Measurements from ENCODE around the gene PELI2.

- TF ChIP-seq, protein P1, sequence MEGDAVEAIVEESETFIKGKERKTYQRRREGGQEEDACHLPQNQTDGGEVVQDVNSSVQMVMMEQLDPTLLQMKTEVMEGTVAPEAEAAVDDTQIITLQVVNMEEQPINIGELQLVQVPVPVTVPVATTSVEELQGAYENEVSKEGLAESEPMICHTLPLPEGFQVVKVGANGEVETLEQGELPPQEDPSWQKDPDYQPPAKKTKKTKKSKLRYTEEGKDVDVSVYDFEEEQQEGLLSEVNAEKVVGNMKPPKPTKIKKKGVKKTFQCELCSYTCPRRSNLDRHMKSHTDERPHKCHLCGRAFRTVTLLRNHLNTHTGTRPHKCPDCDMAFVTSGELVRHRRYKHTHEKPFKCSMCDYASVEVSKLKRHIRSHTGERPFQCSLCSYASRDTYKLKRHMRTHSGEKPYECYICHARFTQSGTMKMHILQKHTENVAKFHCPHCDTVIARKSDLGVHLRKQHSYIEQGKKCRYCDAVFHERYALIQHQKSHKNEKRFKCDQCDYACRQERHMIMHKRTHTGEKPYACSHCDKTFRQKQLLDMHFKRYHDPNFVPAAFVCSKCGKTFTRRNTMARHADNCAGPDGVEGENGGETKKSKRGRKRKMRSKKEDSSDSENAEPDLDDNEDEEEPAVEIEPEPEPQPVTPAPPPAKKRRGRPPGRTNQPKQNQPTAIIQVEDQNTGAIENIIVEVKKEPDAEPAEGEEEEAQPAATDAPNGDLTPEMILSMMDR (IDR thresholded peaks at IDR 0.05): no peak
- TF ChIP-seq POLR2A (IDR thresholded peaks at IDR 0.05) (no peak), POLR2AphosphoS5 (IDR thresholded peaks at IDR 0.05) (no peak)
These were observed 16.8 kb downstream of the PELI2 start for GRCh38 chr14:56135001-56135400.

All from prostate gland (tissue), 2 donors.